RWPE1 (cell line): ENCODE results near the gene KCNK13.

Experiments
- CTCF ChIA-PET: fragments of 350-600 bp; sonication (Branson Sonifier 250); formaldehyde crosslinking; extraction: SDS; loops from one replicate; lab custom pipeline; 2021; lab: Yijun Ruan, JAX
- POLR2A ChIA-PET: fragments of 400-600 bp; formaldehyde crosslinking; extraction: SDS; loops from one replicate; lab custom pipeline; 2020; ENCODE audit warnings: antibody characterized with exemption; ENCODE audit not compliant: low non-redundant PET; lab: Yijun Ruan, JAX
- DNase-seq: peaks from one replicate; pipeline ENCODE4 v3.0.0; 2012; ENCODE audit warnings: low spot score
- H3K27ac ChIP-seq: fragments of 450-650 bp; 2 replicates; pipeline ENCODE4 v1.5.1; 2017
- TF ChIP-seq, protein P1 (sequence below): fragments of 450-650 bp; conservative IDR thresholded peaks from 2 replicates; pipeline ENCODE4 v1.5.1; 2017; ENCODE audit warnings: low read depth, mild to moderate bottlenecking

KCNK13 gene

DNA sequence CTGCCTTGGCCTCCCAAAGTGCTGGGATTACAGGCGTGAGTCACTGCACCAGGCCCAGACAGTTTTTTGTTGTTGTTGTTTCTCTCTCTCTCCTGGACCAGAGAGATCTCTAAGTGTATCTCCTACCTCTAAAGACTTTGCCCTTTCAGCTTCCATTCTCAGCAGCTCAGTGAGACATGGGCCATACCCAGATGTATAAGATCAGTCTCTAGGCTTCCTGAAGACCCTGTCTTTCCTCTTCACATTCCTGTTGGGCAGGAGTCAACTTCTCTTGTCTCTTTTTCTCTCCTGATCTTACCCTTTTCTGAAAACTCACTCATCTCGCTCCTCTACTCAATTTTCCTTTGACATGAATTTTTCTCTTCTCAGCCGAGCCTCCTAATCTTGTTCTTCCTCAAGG, 42.0 kb downstream of the KCNK13 start:
- no peak overlapping the region for H3K27ac ChIP-seq
- ChIA-PET CTCF (no interaction called here), POLR2A (no interaction called here)
- TF ChIP-seq, protein P1, sequence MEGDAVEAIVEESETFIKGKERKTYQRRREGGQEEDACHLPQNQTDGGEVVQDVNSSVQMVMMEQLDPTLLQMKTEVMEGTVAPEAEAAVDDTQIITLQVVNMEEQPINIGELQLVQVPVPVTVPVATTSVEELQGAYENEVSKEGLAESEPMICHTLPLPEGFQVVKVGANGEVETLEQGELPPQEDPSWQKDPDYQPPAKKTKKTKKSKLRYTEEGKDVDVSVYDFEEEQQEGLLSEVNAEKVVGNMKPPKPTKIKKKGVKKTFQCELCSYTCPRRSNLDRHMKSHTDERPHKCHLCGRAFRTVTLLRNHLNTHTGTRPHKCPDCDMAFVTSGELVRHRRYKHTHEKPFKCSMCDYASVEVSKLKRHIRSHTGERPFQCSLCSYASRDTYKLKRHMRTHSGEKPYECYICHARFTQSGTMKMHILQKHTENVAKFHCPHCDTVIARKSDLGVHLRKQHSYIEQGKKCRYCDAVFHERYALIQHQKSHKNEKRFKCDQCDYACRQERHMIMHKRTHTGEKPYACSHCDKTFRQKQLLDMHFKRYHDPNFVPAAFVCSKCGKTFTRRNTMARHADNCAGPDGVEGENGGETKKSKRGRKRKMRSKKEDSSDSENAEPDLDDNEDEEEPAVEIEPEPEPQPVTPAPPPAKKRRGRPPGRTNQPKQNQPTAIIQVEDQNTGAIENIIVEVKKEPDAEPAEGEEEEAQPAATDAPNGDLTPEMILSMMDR, result no peak
- DNase-seq, result no peak

DNA sequence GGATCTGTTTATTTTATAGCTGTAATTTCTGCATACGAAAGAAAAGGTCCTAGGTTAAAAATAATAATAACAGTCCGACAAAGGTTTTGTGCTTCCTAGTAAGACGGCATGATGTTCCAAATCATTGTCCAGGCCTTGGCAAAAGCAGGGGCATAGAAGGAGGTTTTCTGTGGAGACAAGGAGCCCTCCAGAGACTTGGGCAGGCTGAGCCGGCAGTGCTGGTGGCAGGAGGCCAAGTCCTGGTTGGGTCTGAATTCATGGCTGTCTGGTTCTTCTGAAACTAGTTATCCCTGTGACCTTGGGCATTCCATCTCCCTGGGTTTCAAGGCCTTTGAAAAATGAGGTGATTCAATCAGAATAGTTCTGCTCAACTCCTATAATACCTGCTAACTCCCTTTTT, 44.0 kb downstream of the KCNK13 start:
- no peak overlapping the region for H3K27ac ChIP-seq
- CTCF ChIA-PET, result interaction anchor here (0.6 to 1.0 kb wide), 2 partner anchors 9 to 560 kb away, joined by 3 to 4 read pairs; no protein-coding TSS in a partner anchor
- POLR2A ChIA-PET, result no interaction called here

DNA sequence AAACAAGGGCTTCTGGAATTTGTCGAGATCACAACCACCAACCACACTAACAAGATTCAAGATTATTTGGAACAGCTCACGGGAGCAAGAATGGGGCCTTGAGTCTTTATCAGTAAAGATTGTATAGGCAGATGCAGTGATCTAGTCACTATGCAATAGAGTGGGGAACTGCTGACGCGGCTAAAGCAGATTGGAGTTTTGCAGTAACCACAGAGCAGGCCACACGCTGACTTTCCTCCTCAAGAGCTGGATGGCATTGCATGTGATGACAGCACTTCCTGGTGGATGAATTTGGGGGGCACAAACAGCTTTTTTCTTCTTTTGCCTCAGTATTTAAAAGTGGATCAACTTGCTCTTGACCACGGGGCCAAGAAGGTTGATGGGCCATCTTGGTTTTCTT, 46.0 kb downstream of the KCNK13 start:
- no peak overlapping the region for H3K27ac ChIP-seq
- ChIA-PET POLR2A (no interaction called here), CTCF (no interaction called here)
- DNase-seq, result no peak
- TF ChIP-seq, protein P1, result no peak

More for the DNA sequence above, 44.0 kb downstream of the KCNK13 start:
- TF ChIP-seq, protein P1, result no peak
- no peak for DNase-seq

DNA sequence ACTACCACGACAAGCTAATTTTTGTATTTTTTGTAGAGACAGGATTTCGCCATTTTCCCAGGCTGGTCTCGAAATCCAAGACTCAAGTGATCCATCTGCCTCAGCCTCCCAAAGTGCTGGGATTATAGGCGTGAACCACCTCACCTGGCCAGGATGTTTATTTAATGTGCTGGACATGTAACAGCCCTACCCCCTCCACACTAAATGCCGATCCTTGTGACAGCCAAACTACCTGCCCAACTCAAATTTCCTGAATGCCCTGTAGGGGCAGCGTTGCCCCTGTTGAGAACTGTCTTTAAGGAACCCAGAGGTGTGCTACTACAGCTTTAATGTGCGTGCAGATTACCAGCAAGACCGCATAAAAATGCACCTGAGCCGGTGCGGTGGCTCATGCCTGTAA, 48.1 kb downstream of the KCNK13 start:
- TF ChIP-seq, protein P1, result no peak
- ChIA-PET POLR2A (no interaction called here), CTCF (interaction anchor here (0.6 kb wide), 2 partner anchors 63 to 121 kb away, joined by 3 read pairs; no protein-coding TSS in a partner anchor)
- no peak overlapping the region for H3K27ac ChIP-seq
- DNase-seq, result peak; percentile 21

DNA sequence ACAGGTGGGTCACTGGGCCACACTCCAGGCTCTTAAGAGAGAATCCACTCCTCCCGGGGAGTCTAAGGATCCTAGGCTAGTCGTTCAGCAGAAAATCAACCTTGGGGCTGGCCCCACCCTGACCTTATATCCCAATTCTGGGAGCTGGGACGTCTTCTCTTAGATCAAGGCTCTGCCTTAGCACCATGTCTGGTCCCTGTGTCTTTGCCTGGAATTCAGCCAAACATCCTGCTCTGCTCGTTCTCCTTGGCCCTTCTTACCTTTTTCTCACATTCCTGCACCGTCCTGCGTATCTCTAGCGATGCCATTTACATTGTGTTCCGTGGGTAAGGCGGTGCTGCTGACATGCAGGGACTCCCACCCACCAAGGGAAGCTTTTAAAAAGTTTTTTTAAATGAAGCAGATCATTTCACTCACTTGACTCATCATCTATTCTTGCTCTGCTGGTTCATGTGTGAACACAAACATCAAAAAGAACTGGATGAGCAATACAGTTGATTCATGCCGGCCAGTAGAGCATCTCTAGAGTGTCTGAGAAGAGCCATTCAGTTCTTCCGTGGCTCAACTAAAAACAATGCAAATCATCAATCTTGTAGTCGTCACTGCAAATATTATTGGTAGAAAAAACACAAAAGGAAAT, 50.2 kb downstream of the KCNK13 start:
- peak; percentile 83 for DNase-seq
- CTCF ChIA-PET, result interaction anchor here (1.0 kb wide), 2 partner anchors 39 to 138 kb away, joined by 3 read pairs; no protein-coding TSS in a partner anchor
- H3K27ac ChIP-seq, result no peak overlapping the region
- TF ChIP-seq, protein P1, result no peak
- POLR2A ChIA-PET, result no interaction called here

DNA sequence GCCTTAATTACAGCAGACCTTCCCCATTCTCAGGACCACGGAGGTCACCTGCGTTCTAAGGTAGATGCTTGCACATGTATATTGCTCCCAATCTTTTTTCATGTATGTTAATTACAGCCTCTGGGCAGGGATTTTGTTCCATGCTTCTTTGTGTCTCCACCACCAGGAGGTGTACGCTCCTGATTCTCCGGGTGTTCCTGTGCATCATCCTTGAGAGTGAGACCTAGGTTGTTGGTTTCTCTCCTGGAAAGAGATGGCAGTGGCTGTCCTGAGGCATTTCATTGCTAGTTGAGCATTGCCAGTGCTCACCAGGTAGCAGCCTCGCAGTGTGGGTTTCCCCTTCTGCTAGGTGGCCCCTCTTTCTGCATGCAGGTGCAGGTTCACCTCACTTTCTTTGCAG, 52.8 kb downstream of the KCNK13 start:
- DNase-seq, result no peak
- H3K27ac ChIP-seq, result no peak overlapping the region
- POLR2A ChIA-PET, result no interaction called here
- CTCF ChIA-PET, result interaction anchor here (0.9 kb wide), 1 partner anchor 9 kb away, joined by 4 read pairs; no protein-coding TSS in a partner anchor
- TF ChIP-seq, protein P1, result no peak
